GM19395 (cell line): ENCODE data around the gene TYW1.
"Not testable (repeated sequence)": the region's sequence is repeated elsewhere in the genome, so short reads cannot be mapped to it uniquely, and the experiment has no call there.

Experiments used
- ATAC-seq: cut with Tn5 transposase; IDR thresholded peaks from one replicate; pipeline ENCODE4 v1.9.1; 2021; ENCODE audit warnings: mild to moderate bottlenecking, moderate library complexity; ENCODE audit not compliant: unreplicated experiment

Gene TYW1

GRCh38 chr7:67120491-67120890 lies 123.9 kb downstream of the TYW1 start:
- not testable (repeated sequence) for ATAC-seq

GRCh38 chr7:67128257-67128656 lies 131.6 kb downstream of the TYW1 start:
- ATAC-seq: not testable (repeated sequence)

GRCh38 chr7:67130766-67131165 lies 134.1 kb downstream of the TYW1 start:
- not testable (repeated sequence) for ATAC-seq

- ATAC-seq: not testable (repeated sequence)
Measured at GRCh38 chr7:67134912-67135311, 138.3 kb downstream of the TYW1 start.

GRCh38 chr7:67135617-67136486 lies 139.2 kb downstream of the TYW1 start:
- not testable (repeated sequence) for ATAC-seq

GRCh38 chr7:67137489-67137888 lies 140.9 kb downstream of the TYW1 start:
- ATAC-seq: not testable (repeated sequence)

- not testable (repeated sequence) for ATAC-seq
Measured at GRCh38 chr7:67139876-67140275, 143.2 kb downstream of the TYW1 start.

GRCh38 chr7:67141001-67141400 lies 144.4 kb downstream of the TYW1 start:
- ATAC-seq: not testable (repeated sequence)

GRCh38 chr7:67143091-67143786 lies 146.6 kb downstream of the TYW1 start:
- not testable (repeated sequence) for ATAC-seq

- ATAC-seq: not testable (repeated sequence)
Measured at GRCh38 chr7:67145581-67146193, 149.1 kb downstream of the TYW1 start.

- not testable (repeated sequence) for ATAC-seq
Measured at GRCh38 chr7:67149131-67149530, 152.5 kb downstream of the TYW1 start.

- ATAC-seq: not testable (repeated sequence)
Measured at GRCh38 chr7:67154374-67154773, 157.7 kb downstream of the TYW1 start.

- not testable (repeated sequence) for ATAC-seq
Measured at GRCh38 chr7:67156064-67156463, 159.4 kb downstream of the TYW1 start.

GRCh38 chr7:67163285-67163684 lies 166.7 kb downstream of the TYW1 start:
- peak; percentile 92 for ATAC-seq

- peak; percentile 84 for ATAC-seq
Measured at GRCh38 chr7:67171151-67171550, 174.5 kb downstream of the TYW1 start.

GRCh38 chr7:67176730-67177129 lies 180.1 kb downstream of the TYW1 start:
- peak; percentile 80 for ATAC-seq

GRCh38 chr7:67178915-67179688 lies 182.5 kb downstream of the TYW1 start:
- ATAC-seq: not testable (repeated sequence)

- ATAC-seq: not testable (repeated sequence)
Measured at GRCh38 chr7:67182956-67183750, 186.5 kb downstream of the TYW1 start.

GRCh38 chr7:67184912-67185659 lies 188.5 kb downstream of the TYW1 start:
- peak; percentile 35 for ATAC-seq
